ENCODE measurements around the gene SLC25A12.
A peak's percentile ranks its signal among the peaks of the same experiment; 100 is the strongest.

The SLC25A12 gene

DNA sequence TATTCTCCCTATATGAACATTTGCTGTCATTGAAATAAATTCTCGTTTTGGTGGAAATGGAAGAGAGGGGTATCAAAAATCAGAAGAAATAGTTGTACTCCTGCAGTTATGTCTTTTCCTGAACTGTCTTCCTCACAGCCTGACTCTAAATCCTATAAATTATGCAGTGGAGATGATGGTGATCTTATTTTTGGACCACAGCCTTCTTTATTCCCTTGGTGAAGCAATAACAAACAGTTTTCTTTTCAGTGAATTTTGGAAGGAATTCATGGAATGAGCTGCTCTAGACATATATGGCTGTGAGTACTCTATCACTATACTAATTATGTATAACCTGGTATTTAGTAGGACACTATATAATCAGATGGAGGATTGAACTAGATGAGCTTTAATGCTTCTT lies 1.7 kb upstream of the SLC25A12 start:
- DNase-seq = no peak
- H3K9me3 ChIP-seq (ENCODE audit: severe bottlenecking) = peaks cover 5% of the 10 kb centered on the region

DNA sequence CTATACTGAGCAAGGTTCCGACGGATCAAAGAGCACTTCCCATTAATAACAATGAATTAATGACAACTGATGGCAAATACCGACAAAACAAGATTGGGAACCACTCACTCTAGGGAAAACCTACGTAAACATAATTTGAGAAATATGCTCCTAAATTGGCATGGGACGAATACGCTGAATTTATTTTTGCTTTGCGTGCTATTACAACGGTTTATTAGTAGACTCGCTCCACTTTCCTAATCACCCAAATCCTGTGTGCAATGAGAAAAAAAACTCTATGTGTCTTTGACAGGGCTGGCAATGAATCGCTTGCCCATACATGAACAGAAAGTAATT lies 536 bp upstream of the SLC25A12 start:
- Histone ChIP-seq H3K36me3 (peaks cover 5% of the 10 kb centered on the region), H3K27ac (peak overlapping the region; percentile 84)
- no peak for DNase-seq

More for the DNA sequence above, 1.7 kb upstream of the SLC25A12 start:
- H3K27ac ChIP-seq = no peak overlapping the region
- H3K4me3 ChIP-seq (ENCODE audit: low read depth, low read length) = no peak overlapping the region
- no peaks in the 10 kb centered on the region for H3K27me3 ChIP-seq (ENCODE audit: insufficient read depth, low read depth, severe bottlenecking)
- TF ChIP-seq, protein P1, sequence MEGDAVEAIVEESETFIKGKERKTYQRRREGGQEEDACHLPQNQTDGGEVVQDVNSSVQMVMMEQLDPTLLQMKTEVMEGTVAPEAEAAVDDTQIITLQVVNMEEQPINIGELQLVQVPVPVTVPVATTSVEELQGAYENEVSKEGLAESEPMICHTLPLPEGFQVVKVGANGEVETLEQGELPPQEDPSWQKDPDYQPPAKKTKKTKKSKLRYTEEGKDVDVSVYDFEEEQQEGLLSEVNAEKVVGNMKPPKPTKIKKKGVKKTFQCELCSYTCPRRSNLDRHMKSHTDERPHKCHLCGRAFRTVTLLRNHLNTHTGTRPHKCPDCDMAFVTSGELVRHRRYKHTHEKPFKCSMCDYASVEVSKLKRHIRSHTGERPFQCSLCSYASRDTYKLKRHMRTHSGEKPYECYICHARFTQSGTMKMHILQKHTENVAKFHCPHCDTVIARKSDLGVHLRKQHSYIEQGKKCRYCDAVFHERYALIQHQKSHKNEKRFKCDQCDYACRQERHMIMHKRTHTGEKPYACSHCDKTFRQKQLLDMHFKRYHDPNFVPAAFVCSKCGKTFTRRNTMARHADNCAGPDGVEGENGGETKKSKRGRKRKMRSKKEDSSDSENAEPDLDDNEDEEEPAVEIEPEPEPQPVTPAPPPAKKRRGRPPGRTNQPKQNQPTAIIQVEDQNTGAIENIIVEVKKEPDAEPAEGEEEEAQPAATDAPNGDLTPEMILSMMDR (IDR thresholded peaks at IDR 0.05; ENCODE audit: low read depth, low read length) = no peak
- peaks cover under 1% of the 10 kb centered on the region; the same call in 1 of the 2 replicates for H3K36me3 ChIP-seq

DNA sequence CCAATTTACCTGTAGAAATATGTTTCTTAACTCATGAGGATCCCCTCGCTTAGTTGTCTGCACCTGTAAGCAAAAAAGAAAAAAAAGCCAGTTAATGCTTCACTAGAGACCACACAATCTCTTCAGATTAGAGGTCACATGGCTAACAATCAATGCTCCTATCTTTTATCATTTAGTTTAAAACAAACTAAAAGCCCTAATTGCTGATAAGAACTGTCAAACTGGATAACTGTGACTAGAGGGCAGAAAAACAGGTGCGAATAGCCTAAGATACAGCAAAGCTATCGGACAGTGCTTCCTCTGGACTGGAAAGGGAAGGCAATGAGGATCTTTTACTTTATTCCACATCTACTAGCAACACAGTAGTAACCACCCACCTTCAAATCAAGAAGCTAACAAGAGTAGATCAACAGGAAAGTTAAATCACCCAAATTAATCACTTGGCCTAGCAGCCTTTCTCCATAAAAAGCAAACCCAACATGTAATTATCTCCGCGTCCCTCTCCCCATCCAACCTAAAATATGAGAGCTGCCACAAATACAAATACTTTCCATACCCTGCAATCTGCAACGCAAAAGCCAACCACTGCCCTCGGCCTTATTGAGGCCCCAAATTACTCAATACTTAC lies 734 bp downstream of the SLC25A12 start:
- DNase-seq = no peak
- peak overlapping the region; percentile 85 for H3K4me3 ChIP-seq (ENCODE audit: low read depth, low read length)
- H3K27ac ChIP-seq = peak overlapping the region; percentile 84
- TF ChIP-seq, protein P1 (IDR thresholded peaks at IDR 0.05; ENCODE audit: low read depth, low read length) = no peak
- peaks cover 5% of the 10 kb centered on the region for H3K36me3 ChIP-seq
- no peaks in the 10 kb centered on the region for H3K27me3 ChIP-seq (ENCODE audit: insufficient read depth, low read depth, severe bottlenecking)
- H3K9me3 ChIP-seq (ENCODE audit: severe bottlenecking) = peaks cover 1% of the 10 kb centered on the region

More for the DNA sequence above, 536 bp upstream of the SLC25A12 start:
- H3K4me3 ChIP-seq (ENCODE audit: low read depth, low read length) = peak overlapping the region; percentile 85
- peaks cover 5% of the 10 kb centered on the region for H3K9me3 ChIP-seq (ENCODE audit: severe bottlenecking)
- no peaks in the 10 kb centered on the region for H3K27me3 ChIP-seq (ENCODE audit: insufficient read depth, low read depth, severe bottlenecking)
- TF ChIP-seq, protein P1 (IDR thresholded peaks at IDR 0.05; ENCODE audit: low read depth, low read length) = no peak

DNA sequence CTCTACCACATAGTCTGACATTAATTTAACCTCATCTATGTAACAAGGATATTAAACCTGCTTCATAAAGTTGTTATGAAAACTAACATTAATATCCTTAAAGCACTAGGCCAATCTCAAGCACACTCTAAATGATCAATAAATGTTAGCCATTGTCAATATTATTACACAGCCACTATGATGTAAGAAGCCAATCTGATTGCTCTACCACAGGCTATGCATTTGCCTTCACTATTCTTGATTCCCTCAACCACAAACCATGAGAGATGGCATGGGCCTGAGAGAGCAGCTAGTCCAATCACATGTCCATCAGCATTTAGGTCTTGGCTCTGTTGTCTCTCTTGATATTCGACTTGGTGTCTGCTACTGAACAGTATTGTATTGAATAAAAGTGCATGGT lies 4.2 kb downstream of the SLC25A12 start:
- Histone ChIP-seq H3K36me3 (peaks cover 5% of the 10 kb centered on the region), H3K4me3 (ENCODE audit: low read depth, low read length) (no peak overlapping the region), H3K27ac (no peak overlapping the region), H3K27me3 (ENCODE audit: insufficient read depth, low read depth, severe bottlenecking) (no peaks in the 10 kb centered on the region), H3K9me3 (ENCODE audit: severe bottlenecking) (no peaks in the 10 kb centered on the region)
- TF ChIP-seq, protein P1 (IDR thresholded peaks at IDR 0.05; ENCODE audit: low read depth, low read length) = no peak
- DNase-seq = no peak

DNA sequence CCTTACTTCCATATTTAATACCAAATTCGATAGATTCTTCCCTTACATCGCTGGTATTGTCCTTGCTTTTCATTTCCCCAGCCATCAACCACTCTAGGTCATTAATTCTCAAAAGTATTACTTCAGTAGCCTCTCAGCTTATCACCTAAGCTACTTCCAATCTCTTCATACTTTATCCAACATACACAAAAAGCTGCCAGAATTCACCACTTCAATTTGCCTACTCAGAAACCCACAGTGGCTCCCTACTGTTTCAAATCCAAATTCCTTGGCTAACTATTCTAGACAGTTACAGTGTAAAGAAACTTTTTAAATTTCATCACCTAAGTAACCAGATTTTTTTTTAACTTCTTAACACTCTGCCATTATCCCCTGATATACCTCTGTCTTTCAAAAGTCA lies 4.7 kb downstream of the SLC25A12 start:
- DNase-seq = no peak
- H3K27me3 ChIP-seq (ENCODE audit: insufficient read depth, low read depth, severe bottlenecking) = no peaks in the 10 kb centered on the region
- H3K36me3 ChIP-seq = peaks cover 5% of the 10 kb centered on the region
- H3K4me3 ChIP-seq (ENCODE audit: low read depth, low read length) = no peak overlapping the region
- H3K27ac ChIP-seq = no peak overlapping the region
- H3K9me3 ChIP-seq (ENCODE audit: severe bottlenecking) = no peaks in the 10 kb centered on the region
- TF ChIP-seq, protein P1 (IDR thresholded peaks at IDR 0.05; ENCODE audit: low read depth, low read length) = no peak
